ENCODE results near the gene GALNTL6.

DNA sequence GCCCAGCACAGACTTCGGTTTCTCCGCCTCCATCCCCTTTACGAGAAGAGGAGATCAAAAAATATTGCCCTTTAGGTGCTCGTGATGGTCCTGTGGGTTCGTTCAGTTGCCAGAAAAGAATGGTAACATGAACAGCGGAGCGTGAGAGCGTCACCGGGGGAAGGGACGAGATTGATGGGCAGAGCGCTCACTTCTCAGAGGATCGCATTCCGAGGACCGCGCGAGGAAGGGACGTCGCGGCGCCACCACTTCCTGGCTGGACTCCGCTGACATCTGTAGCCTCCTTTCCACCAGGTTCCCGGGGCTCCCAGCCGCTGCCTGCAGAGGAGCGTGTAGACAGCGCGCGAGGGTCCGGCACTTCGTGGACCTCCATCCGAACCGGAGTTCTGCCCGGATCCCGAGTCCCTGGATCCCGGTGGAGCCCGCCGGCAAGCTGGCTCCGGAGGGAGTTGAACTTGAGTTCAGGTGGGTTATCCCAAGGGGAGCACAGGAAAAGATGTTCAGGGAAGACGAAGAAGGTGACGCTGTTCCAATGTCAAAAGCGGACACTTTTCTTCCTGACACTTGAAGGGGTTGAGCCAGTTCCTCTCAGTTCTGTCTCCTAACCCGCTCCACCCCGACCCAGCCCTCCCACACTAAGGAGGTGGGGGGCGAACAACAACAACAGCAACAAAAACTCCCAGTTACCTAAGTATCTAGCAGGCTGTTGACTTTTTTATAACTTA is 484 bp downstream of the GALNTL6 start:
- TF ChIP-seq, protein P1, sequence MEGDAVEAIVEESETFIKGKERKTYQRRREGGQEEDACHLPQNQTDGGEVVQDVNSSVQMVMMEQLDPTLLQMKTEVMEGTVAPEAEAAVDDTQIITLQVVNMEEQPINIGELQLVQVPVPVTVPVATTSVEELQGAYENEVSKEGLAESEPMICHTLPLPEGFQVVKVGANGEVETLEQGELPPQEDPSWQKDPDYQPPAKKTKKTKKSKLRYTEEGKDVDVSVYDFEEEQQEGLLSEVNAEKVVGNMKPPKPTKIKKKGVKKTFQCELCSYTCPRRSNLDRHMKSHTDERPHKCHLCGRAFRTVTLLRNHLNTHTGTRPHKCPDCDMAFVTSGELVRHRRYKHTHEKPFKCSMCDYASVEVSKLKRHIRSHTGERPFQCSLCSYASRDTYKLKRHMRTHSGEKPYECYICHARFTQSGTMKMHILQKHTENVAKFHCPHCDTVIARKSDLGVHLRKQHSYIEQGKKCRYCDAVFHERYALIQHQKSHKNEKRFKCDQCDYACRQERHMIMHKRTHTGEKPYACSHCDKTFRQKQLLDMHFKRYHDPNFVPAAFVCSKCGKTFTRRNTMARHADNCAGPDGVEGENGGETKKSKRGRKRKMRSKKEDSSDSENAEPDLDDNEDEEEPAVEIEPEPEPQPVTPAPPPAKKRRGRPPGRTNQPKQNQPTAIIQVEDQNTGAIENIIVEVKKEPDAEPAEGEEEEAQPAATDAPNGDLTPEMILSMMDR (IDR thresholded peaks at IDR 0.05; ENCODE audit: insufficient read depth, low read length, poor library complexity, severe bottlenecking), result no peak
- no peak for TF ChIP-seq EZH2phosphoT487 (conservative IDR thresholded peaks at IDR 0.05; ENCODE audit: low read length)
